ENCODE data around the gene SLC25A17. TPM values are rescaled to one million over a fixed set of nuclear protein-coding genes. Genes with fewer than 3 reads are reported as not detected.
"Not testable (repeated sequence)": the region's sequence is repeated elsewhere in the genome, so short reads cannot be mapped to it uniquely, and the experiment has no call there.

SLC25A17 gene
- total and polyA plus RNA-seq, 11 donors = 2.3 to 9.6 (median 4.0) TPM

DNA sequence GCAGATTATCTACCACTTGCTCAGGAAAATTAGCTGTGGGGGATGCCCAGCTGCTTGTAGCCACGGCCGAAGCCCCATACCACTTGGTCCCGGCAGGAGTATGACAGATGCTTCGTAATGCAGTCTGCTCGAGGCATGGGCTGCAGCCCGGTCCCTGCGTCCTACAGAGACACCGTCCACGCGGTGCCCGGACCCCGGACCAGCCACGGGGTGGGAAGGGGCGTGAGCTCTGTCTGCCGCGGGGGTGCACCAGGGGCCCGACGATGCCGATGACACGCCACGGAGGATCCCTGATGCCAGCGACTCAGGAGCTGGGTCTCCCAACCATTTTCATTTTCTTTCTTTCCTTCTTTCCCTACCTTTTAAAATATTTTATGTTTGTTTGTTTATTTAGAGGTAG is 30.0 kb downstream of the SLC25A17 start:
- Histone ChIP-seq H3K36me3 (peaks cover 0 to 80% (median 32%) of the 10 kb centered on the region in 9 donors), H3K4me1 (no peaks in the 10 kb centered on the region), H3K27me3 (no peaks in the 10 kb centered on the region), H3K4me3 (no peak overlapping the region), H3K27ac (no peak overlapping the region), H3K9me3 (no peaks in the 10 kb centered on the region)
- ATAC-seq (no peak), DNase-seq (no peak)
- TF ChIP-seq, protein P1, sequence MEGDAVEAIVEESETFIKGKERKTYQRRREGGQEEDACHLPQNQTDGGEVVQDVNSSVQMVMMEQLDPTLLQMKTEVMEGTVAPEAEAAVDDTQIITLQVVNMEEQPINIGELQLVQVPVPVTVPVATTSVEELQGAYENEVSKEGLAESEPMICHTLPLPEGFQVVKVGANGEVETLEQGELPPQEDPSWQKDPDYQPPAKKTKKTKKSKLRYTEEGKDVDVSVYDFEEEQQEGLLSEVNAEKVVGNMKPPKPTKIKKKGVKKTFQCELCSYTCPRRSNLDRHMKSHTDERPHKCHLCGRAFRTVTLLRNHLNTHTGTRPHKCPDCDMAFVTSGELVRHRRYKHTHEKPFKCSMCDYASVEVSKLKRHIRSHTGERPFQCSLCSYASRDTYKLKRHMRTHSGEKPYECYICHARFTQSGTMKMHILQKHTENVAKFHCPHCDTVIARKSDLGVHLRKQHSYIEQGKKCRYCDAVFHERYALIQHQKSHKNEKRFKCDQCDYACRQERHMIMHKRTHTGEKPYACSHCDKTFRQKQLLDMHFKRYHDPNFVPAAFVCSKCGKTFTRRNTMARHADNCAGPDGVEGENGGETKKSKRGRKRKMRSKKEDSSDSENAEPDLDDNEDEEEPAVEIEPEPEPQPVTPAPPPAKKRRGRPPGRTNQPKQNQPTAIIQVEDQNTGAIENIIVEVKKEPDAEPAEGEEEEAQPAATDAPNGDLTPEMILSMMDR (IDR thresholded peaks at IDR 0.05) = no peak
- TF ChIP-seq POLR2A (IDR thresholded peaks at IDR 0.05) = no peak
- WGBS, 4 donors = 97 to 98% (median 98%) methylated on average over 22 of the region's 22 CpGs
- intact Hi-C loops (cut with DNase I) = no loop called here

DNA sequence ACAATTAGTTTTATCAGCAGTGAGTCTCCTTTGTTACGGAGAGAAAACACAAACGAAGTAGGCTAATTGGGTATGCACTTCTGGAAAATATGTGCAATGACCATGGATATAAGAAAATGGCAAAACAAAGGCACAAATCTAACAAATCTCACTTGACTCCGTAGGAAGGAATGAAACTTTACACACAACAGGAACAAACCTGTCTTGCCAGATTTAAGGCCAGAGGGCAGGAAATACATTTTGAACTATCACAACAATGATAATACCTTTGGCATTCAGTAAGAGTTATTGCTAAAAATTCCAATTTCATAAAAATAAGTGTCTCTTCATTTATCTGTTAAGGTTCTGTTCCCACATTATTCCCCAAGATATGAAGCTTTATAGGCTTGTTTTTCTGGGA is 36.6 kb downstream of the SLC25A17 start:
- Histone ChIP-seq H3K4me1 (no peaks in the 10 kb centered on the region), H3K27ac (no peak overlapping the region), H3K9me3 (no peaks in the 10 kb centered on the region), H3K36me3 (peaks cover 0 to 59% (median 33%) of the 10 kb centered on the region in 9 donors), H3K4me3 (no peak overlapping the region), H3K27me3 (no peaks in the 10 kb centered on the region)
- DNase-seq = no peak
- no peak for ATAC-seq
- WGBS, 4 donors = 87 to 90% (median 89%) methylated on average over 3 of the region's 3 CpGs
- intact Hi-C loops (cut with DNase I) = no loop called here
- no peak for TF ChIP-seq POLR2A (IDR thresholded peaks at IDR 0.05)
- TF ChIP-seq, protein P1 (IDR thresholded peaks at IDR 0.05) = no peak

DNA sequence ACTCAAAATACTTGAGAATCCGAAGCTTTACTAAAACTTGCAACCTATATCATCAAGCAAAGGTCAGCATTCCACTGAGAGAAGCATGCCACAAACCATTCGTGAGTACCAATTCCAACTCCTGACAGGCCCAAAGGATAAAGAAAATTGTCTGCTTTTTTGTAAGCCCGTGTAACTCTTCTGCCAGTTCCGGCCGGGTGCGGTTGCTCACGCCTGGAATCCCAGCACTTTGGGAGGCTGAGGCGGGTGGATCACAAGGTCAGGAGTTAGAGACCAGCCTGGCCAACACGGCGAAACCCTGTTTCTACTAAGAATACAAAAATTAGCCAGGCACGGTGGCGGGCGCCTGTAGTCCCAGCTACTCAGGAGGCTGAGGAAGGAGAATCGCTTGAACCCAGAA is 37.4 kb downstream of the SLC25A17 start:
- H3K27me3 ChIP-seq; ATAC-seq; DNase-seq; H3K4me1 ChIP-seq; H3K27ac ChIP-seq; H3K4me3 ChIP-seq; intact Hi-C loops (cut with DNase I); H3K9me3 ChIP-seq: not testable (repeated sequence)
- H3K36me3 ChIP-seq = peaks cover 0 to 61% (median 35%) of the 10 kb centered on the region in 9 donors
- 96 to 99% (median 97%) methylated on average over 14 of the region's 14 CpGs for WGBS, 4 donors

DNA sequence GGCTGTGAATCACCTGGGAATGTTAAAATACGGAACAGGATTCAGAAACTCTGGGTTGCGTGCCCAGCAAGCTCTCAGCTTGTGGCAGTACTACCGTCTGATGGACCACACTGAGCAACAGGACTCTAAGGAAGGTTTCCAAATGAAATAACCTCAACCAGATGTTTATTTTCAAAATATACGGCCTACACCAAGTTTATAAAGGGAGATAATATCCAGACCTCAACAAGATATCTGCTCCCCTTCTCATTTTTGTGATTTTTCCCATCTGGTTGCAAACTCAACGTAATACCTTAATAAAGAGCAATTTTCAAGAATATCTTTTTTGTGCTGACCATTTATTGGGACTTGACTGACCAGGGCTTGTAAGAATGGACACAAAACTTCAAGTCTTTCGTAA is 49.4 kb downstream of the SLC25A17 start:
- intact Hi-C loops (cut with DNase I) = loop anchor here in 1 of 10 donors (10.0 kb wide), 1 partner anchor 335 kb away; no protein-coding TSS in a partner anchor
- TF ChIP-seq POLR2A (IDR thresholded peaks at IDR 0.05) = no peak
- TF ChIP-seq, protein P1 (IDR thresholded peaks at IDR 0.05) = no peak
- Histone ChIP-seq H3K4me1 (no peaks in the 10 kb centered on the region), H3K27me3 (no peaks in the 10 kb centered on the region), H3K27ac (no peak overlapping the region), H3K4me3 (no peak overlapping the region), H3K9me3 (no peaks in the 10 kb centered on the region), H3K36me3 (peaks cover 0 to 69% (median 54%) of the 10 kb centered on the region in 9 donors)
- 78 to 91% (median 85%) methylated on average over 6 of the region's 6 CpGs for WGBS, 4 donors
- no peak for ATAC-seq
- no peak for DNase-seq

DNA sequence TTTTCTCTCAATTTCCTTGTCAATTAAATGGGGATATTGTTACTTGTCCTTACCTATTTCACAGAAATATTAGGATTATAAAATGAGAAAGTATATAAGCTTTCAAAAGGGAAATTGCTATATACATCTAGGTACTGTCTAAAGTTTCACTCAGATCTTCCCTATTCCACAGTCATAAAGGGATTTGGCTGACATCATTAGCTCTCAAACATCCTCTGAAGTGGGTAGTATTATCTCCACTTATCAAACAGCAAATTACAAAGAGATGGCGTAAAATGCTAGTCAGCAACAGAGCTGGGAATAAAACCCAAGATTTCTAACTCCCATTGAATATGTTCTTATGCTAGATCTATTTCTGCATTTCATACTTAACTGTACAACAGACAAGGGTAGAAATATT is 50.9 kb downstream of the SLC25A17 start:
- DNase-seq (no peak), ATAC-seq (no peak)
- no peaks in the 10 kb centered on the region for H3K4me1 ChIP-seq
- H3K36me3 ChIP-seq = peaks cover 0 to 54% (median 40%) of the 10 kb centered on the region in 9 donors
- intact Hi-C loops (cut with DNase I) = no loop called here
- H3K27ac ChIP-seq = no peak overlapping the region
- H3K4me3 ChIP-seq = no peak overlapping the region
- WGBS, 4 donors = 86 to 100% (median 93%) methylated on average over 1 of the region's 1 CpG
- H3K9me3 ChIP-seq = no peaks in the 10 kb centered on the region
- no peaks in the 10 kb centered on the region for H3K27me3 ChIP-seq
- TF ChIP-seq, protein P1 (IDR thresholded peaks at IDR 0.05) = no peak
- TF ChIP-seq POLR2A (IDR thresholded peaks at IDR 0.05) = no peak
